GF-D8 (cell line): ENCODE data around the gene COQ10A.

ENCODE experiments used
- DNase-seq: peaks from one replicate; lab custom pipeline; 2025; lab: John Stamatoyannopoulos, UW

Gene COQ10A

GRCh38 chr12:56315622-56316473, 49.1 kb downstream of the COQ10A start, which contains the start of gene CNPY2:
Gene CNPY2 (minus strand): TSS chr12:56315988. CDS start chr12:56315217, 771 bp downstream.
- peak; percentile 84 for DNase-seq

DNA sequence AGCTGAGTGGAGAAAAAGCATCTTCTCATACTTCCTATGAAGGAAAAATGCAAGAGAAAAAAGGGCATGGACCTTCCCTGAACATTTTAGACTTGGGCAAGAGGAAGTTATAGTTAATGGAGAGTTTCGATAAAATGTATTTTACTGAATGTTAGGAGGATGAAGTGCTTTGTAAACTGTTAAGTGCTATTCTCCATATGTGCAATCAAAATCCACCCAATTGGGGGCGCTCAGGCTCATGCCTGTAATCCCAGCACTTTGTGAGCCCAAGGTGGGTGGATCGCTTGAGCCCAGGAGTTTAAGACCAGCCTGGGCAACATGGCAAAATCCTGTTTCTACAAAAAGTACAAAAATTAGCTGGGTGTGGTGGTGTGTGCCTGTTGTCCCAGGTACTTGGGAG, 50.9 kb downstream of the COQ10A start:
- DNase-seq = no peak
